Suprapubic skin (tissue), 4 donors: Measurements from ENCODE around the gene AUTS2. TPM values are rescaled to one million over a fixed set of nuclear protein-coding genes. Genes with fewer than 3 reads are reported as not detected.

Experiments
- DNase-seq, 2 donors: peaks; one replicate each; pipeline ENCODE4 v3.0.0-alpha.2; 2019; ENCODE audit warnings: low spot score in 2 of 2
- H3K27ac ChIP-seq: fragments of 200-600 bp; sonication (generic); one replicate; pipeline ENCODE4 v1.5.1; 2019
- H3K27me3 ChIP-seq: fragments of 200-600 bp; sonication (generic); one replicate; pipeline ENCODE4 v1.5.1; 2019
- H3K36me3 ChIP-seq: fragments of 200-600 bp; sonication (generic); one replicate; pipeline ENCODE4 v1.5.1; 2019
- H3K4me1 ChIP-seq: fragments of 200-600 bp; sonication (generic); one replicate; pipeline ENCODE4 v1.5.1; 2019
- H3K4me3 ChIP-seq: fragments of 200-600 bp; sonication (generic); one replicate; pipeline ENCODE4 v1.5.1; 2019; ENCODE audit warnings: mild to moderate bottlenecking
- H3K9me3 ChIP-seq: fragments of 200-600 bp; sonication (generic); one replicate; pipeline ENCODE4 v1.5.1; 2019
- CTCF ChIP-seq, 2 donors: fragments of 200-600 bp in 1 of 2; fragments of 450-650 bp in 1 of 2; sonication (generic) in 1 of 2; IDR thresholded peaks; one replicate each; pipeline ENCODE4 v1.5.1; 2016 to 2019; ENCODE audit warnings: antibody characterized with exemption in 2 of 2, mild to moderate bottlenecking in 1 of 2, moderate library complexity in 1 of 2
- EP300 ChIP-seq: sonication (generic); formaldehyde crosslinking; IDR thresholded peaks from one replicate; pipeline ENCODE4 v1.6.1; 2017; ENCODE audit warnings: antibody characterized with exemption
- POLR2A ChIP-seq, 2 donors: fragments of 450-650 bp; IDR thresholded peaks; one replicate each; pipeline ENCODE4 v1.6.1; 2017; ENCODE audit warnings: antibody characterized with exemption in 2 of 2, mild to moderate bottlenecking in 2 of 2, moderate library complexity in 2 of 2
- POLR2AphosphoS5 ChIP-seq, 3 donors: sonication (generic); formaldehyde crosslinking; IDR thresholded peaks; one replicate each; pipeline ENCODE4 v1.6.1; 2017; ENCODE audit warnings: antibody characterized with exemption in 3 of 3
- WGBS: methylation state at CpG from one replicate; pipeline ENCODE4 v1.1.5; 2018; 5-methylcytosine and 5-hydroxymethylcytosine counted together
- total RNA-seq, 4 donors: library from RNA; depleted of rRNA; stranded (reverse); fragments of >200 nt; gene quantifications; one replicate each; pipeline ENCODE4 v1.1.0, GENCODE V29; 2016

AUTS2 gene
- total RNA-seq, 4 donors from 2014 or later: 31.0 to 102 (median 56.4) TPM

GRCh38 chr7:69953136-69954067, 355.1 kb downstream of the AUTS2 start:
- WGBS: 53% methylated on average over 6 of the region's 6 CpGs
- H3K4me3 ChIP-seq: no peak overlapping the region

GRCh38 chr7:69956541-69956940, 358.3 kb downstream of the AUTS2 start:
- no peak for DNase-seq
- no peaks in the 10 kb centered on the region for H3K36me3 ChIP-seq
- 96% methylated on average over 6 of the region's 6 CpGs for WGBS
- TF ChIP-seq POLR2AphosphoS5 (IDR thresholded peaks at IDR 0.05): no peak
- no peak for TF ChIP-seq POLR2A (IDR thresholded peaks at IDR 0.05)
- TF ChIP-seq EP300: no peak
- no peak for TF ChIP-seq CTCF (IDR thresholded peaks at IDR 0.05)
- H3K27ac ChIP-seq: no peak overlapping the region
- H3K27me3 ChIP-seq: no peaks in the 10 kb centered on the region
- peaks cover 7% of the 10 kb centered on the region for H3K4me1 ChIP-seq
- no peaks in the 10 kb centered on the region for H3K9me3 ChIP-seq
- H3K4me3 ChIP-seq: no peak overlapping the region

More at GRCh38 chr7:69953136-69954067, 355.1 kb downstream of the AUTS2 start:
- Histone ChIP-seq H3K9me3 (no peaks in the 10 kb centered on the region), H3K27me3 (no peaks in the 10 kb centered on the region), H3K27ac (no peak overlapping the region), H3K4me1 (peaks cover 7% of the 10 kb centered on the region), H3K36me3 (no peaks in the 10 kb centered on the region)
- DNase-seq: no peak
- TF ChIP-seq POLR2AphosphoS5 (IDR thresholded peaks at IDR 0.05): no peak
- TF ChIP-seq POLR2A (IDR thresholded peaks at IDR 0.05): no peak
- TF ChIP-seq EP300: no peak
- TF ChIP-seq CTCF (IDR thresholded peaks at IDR 0.05): no peak

GRCh38 chr7:69957661-69958060, 359.4 kb downstream of the AUTS2 start:
- Histone ChIP-seq H3K4me1 (peaks cover 13% of the 10 kb centered on the region), H3K4me3 (no peak overlapping the region), H3K36me3 (no peaks in the 10 kb centered on the region), H3K9me3 (no peaks in the 10 kb centered on the region), H3K27ac (no peak overlapping the region), H3K27me3 (no peaks in the 10 kb centered on the region)
- TF ChIP-seq EP300 (no peak), POLR2A (IDR thresholded peaks at IDR 0.05) (no peak), CTCF (IDR thresholded peaks at IDR 0.05) (no peak), POLR2AphosphoS5 (IDR thresholded peaks at IDR 0.05) (no peak)
- no peak for DNase-seq
- 85% methylated on average over 2 of the region's 2 CpGs for WGBS

- no peak overlapping the region for H3K4me3 ChIP-seq
- TF ChIP-seq POLR2A (IDR thresholded peaks at IDR 0.05) (no peak), POLR2AphosphoS5 (IDR thresholded peaks at IDR 0.05) (no peak), EP300 (no peak), CTCF (IDR thresholded peaks at IDR 0.05) (no peak)
- H3K9me3 ChIP-seq: no peaks in the 10 kb centered on the region
- WGBS: 99% methylated on average over 3 of the region's 3 CpGs
- H3K27me3 ChIP-seq: no peaks in the 10 kb centered on the region
- no peaks in the 10 kb centered on the region for H3K36me3 ChIP-seq
- H3K4me1 ChIP-seq: peaks cover 9% of the 10 kb centered on the region
- DNase-seq: no peak
- no peak overlapping the region for H3K27ac ChIP-seq
These were observed 361.7 kb downstream of the AUTS2 start for GRCh38 chr7:69959789-69960499.

GRCh38 chr7:69961436-69961835, 363.2 kb downstream of the AUTS2 start:
- H3K4me1 ChIP-seq: peaks cover 9% of the 10 kb centered on the region
- no peak for TF ChIP-seq POLR2AphosphoS5 (IDR thresholded peaks at IDR 0.05)
- no peak for TF ChIP-seq EP300
- no peak for TF ChIP-seq POLR2A (IDR thresholded peaks at IDR 0.05)
- no peak for TF ChIP-seq CTCF (IDR thresholded peaks at IDR 0.05)
- no peak for DNase-seq
- H3K9me3 ChIP-seq: no peaks in the 10 kb centered on the region
- H3K27ac ChIP-seq: no peak overlapping the region
- no peak overlapping the region for H3K4me3 ChIP-seq
- no peaks in the 10 kb centered on the region for H3K27me3 ChIP-seq
- H3K36me3 ChIP-seq: no peaks in the 10 kb centered on the region
